WTC11 (cell line): ENCODE measurements around the gene PNLIPRP1. TPM values are rescaled to one million over a fixed set of nuclear protein-coding genes. Genes with fewer than 3 reads are reported as not detected.

Source experiments
- ATAC-seq: fragments of 200-7000 bp; cut with Tn5 transposase; 2 replicates; pipeline ENCODE4 v1.10.0; 2021; ENCODE audit warnings: mild to moderate bottlenecking, moderate library complexity
- CTCF ChIA-PET: fragments of 300-600 bp; sonication (Branson Sonifier 250); formaldehyde crosslinking; loops from one replicate; lab custom pipeline; 2021; ENCODE audit warnings: antibody characterized with exemption; lab: Charles Lee
- POLR2A ChIA-PET: fragments of 350-600 bp; sonication (Branson Sonifier 250); formaldehyde crosslinking; loops from one replicate; lab custom pipeline; 2021; ENCODE audit warnings: antibody characterized with exemption; lab: Charles Lee
- DNase-seq: peaks from one replicate; pipeline ENCODE4 v3.0.0; 2021; ENCODE audit warnings: low spot score
- H3K27ac Mint-ChIP-seq: 2 replicates; pipeline ENCODE4 v1.8.0; 2021; ENCODE audit warnings: mixed read lengths
- H3K27me3 Mint-ChIP-seq: 2 replicates; pipeline ENCODE4 v1.8.0; 2021; ENCODE audit warnings: low read depth, mild to moderate bottlenecking, moderate library complexity, mixed read lengths
- H3K36me3 Mint-ChIP-seq: 2 replicates; pipeline ENCODE4 v1.8.0; 2021; ENCODE audit warnings: mixed read lengths
- H3K4me1 Mint-ChIP-seq: 2 replicates; pipeline ENCODE4 v1.8.0; 2022; ENCODE audit warnings: mixed read lengths
- H3K4me3 Mint-ChIP-seq: 2 replicates; pipeline ENCODE4 v1.8.0; 2021; ENCODE audit warnings: mild to moderate bottlenecking, moderate library complexity, mixed read lengths
- H3K9me3 Mint-ChIP-seq: 2 replicates; pipeline ENCODE4 v1.8.0; 2021; ENCODE audit warnings: mixed read lengths
- EMX1 ChIP-seq: fragments of 250-450 bp; sonication (Bioruptor Pico); IDR thresholded peaks from 2 replicates; pipeline ENCODE4 v1.8.0; 2021; ENCODE audit warnings: mild to moderate bottlenecking
- FOXJ3 ChIP-seq: sonication (generic); formaldehyde crosslinking; IDR thresholded peaks from 2 replicates; pipeline ENCODE4 v1.9.0; 2021; ENCODE audit warnings: missing genetic modification reagents, mild to moderate bottlenecking, borderline replicate concordance
- FOXK1 ChIP-seq: sonication (generic); formaldehyde crosslinking; IDR thresholded peaks from 2 replicates; pipeline ENCODE4 v1.8.0; 2022; ENCODE audit warnings: mild to moderate bottlenecking, moderate library complexity, missing genetic modification reagents
- NFE2L1 ChIP-seq: sonication (generic); formaldehyde crosslinking; IDR thresholded peaks from 2 replicates; pipeline ENCODE4 v1.8.1; 2023; ENCODE audit warnings: missing genetic modification reagents
- PRRX2 ChIP-seq: fragments of 250-450 bp; sonication (Bioruptor Pico); IDR thresholded peaks from 2 replicates; pipeline ENCODE4 v1.8.0; 2021; ENCODE audit warnings: mild to moderate bottlenecking
- RORB ChIP-seq: fragments of 250-450 bp; sonication (Bioruptor Pico); IDR thresholded peaks from 2 replicates; pipeline ENCODE4 v1.9.0; 2021; ENCODE audit warnings: mild to moderate bottlenecking
- SMAD4 ChIP-seq: sonication (generic); formaldehyde crosslinking; IDR thresholded peaks from 2 replicates; pipeline ENCODE4 v1.8.0; 2022; ENCODE audit warnings: mild to moderate bottlenecking, missing genetic modification reagents
- TCF7 ChIP-seq: sonication (generic); formaldehyde crosslinking; IDR thresholded peaks from 2 replicates; pipeline ENCODE4 v1.8.0; 2022; ENCODE audit warnings: mild to moderate bottlenecking, low read depth, missing genetic modification reagents, moderate library complexity
- ZNF138 ChIP-seq: sonication (generic); formaldehyde crosslinking; conservative IDR thresholded peaks from 2 replicates; pipeline ENCODE4 v1.8.1; 2022; ENCODE audit warnings: mild to moderate bottlenecking, moderate library complexity, missing genetic modification reagents
- ZNF232 ChIP-seq: sonication (generic); formaldehyde crosslinking; IDR thresholded peaks from 2 replicates; pipeline ENCODE4 v1.8.0; 2022; ENCODE audit warnings: mild to moderate bottlenecking, missing genetic modification reagents
- total RNA-seq: library from RNA; stranded (reverse); gene quantifications from 3 replicates; pipeline ENCODE4 v1.2.3, GENCODE V29; 2021
- TF ChIP-seq, protein P1 (sequence below): sonication (generic); formaldehyde crosslinking; IDR thresholded peaks from 2 replicates; pipeline ENCODE4 v1.8.0; 2022; ENCODE audit warnings: mild to moderate bottlenecking, missing genetic modification reagents
- TF ChIP-seq, protein P2 (sequence below): fragments of 250-450 bp; sonication (Bioruptor Pico); IDR thresholded peaks from 2 replicates; pipeline ENCODE4 v1.9.0; 2021; ENCODE audit warnings: mild to moderate bottlenecking, borderline replicate concordance
- TF ChIP-seq, protein P3 (sequence below): sonication (generic); formaldehyde crosslinking; IDR thresholded peaks from 2 replicates; pipeline ENCODE4 v1.8.1; 2022; ENCODE audit warnings: mild to moderate bottlenecking, moderate library complexity, missing genetic modification reagents
- TF ChIP-seq, protein P4 (sequence below): sonication (generic); formaldehyde crosslinking; IDR thresholded peaks from 2 replicates; pipeline ENCODE4 v1.8.0; 2023; ENCODE audit warnings: missing genetic modification reagents
- TF ChIP-seq, protein P5 (sequence below): sonication (generic); formaldehyde crosslinking; conservative IDR thresholded peaks from 2 replicates; pipeline ENCODE4 v1.8.1; 2023; ENCODE audit warnings: mild to moderate bottlenecking, low read depth, missing genetic modification reagents, moderate library complexity
- TF ChIP-seq, protein P6 (sequence below): sonication (generic); formaldehyde crosslinking; IDR thresholded peaks from 2 replicates; pipeline ENCODE4 v1.8.1; 2023; ENCODE audit warnings: mild to moderate bottlenecking, missing genetic modification reagents, borderline replicate concordance
- TF ChIP-seq, protein P7 (sequence below): sonication (generic); formaldehyde crosslinking; conservative IDR thresholded peaks from 2 replicates; pipeline ENCODE4 v1.8.1; 2022; ENCODE audit warnings: mild to moderate bottlenecking, missing genetic modification reagents
- TF ChIP-seq, protein P8 (sequence below): fragments of 250-450 bp; sonication (Bioruptor Pico); IDR thresholded peaks from 2 replicates; pipeline ENCODE4 v1.9.0; 2021; ENCODE audit warnings: moderate library complexity, mild to moderate bottlenecking, inconsistent platforms, borderline replicate concordance
- TF ChIP-seq, protein P9 (sequence below): sonication (generic); formaldehyde crosslinking; IDR thresholded peaks from 2 replicates; pipeline ENCODE4 v1.8.1; 2022; ENCODE audit warnings: mild to moderate bottlenecking, missing genetic modification reagents, moderate library complexity, borderline replicate concordance

Gene PNLIPRP1
- total RNA-seq, 1 experiment from 2014 or later: 0.68 TPM

DNA sequence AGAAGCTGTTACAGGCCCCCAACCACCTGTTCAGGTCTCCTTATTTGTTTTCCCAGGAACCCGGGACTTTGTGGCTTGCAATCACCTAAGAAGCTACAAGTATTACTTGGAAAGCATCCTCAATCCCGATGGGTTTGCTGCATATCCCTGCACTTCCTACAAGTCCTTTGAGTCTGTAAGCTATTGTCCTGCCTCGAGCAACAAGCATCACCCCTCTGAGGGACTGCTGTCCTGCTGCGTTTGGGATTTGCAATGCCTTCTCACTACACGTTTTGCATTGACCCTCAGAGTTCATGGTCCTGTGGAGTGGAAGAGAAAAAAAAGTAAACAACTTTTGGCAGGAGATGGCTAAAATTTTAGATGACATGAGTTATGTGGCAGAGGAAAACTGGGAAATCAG lies 9.2 kb downstream of the PNLIPRP1 start:
- Mint-ChIP-seq H3K27ac (no peak overlapping the region), H3K9me3 (no peaks in the 10 kb centered on the region), H3K4me3 (no peak overlapping the region), H3K27me3 (no peaks in the 10 kb centered on the region), H3K36me3 (no peaks in the 10 kb centered on the region), H3K4me1 (peaks cover 10% of the 10 kb centered on the region)
- ATAC-seq (peak; percentile 34; the same call in 1 of the 2 replicates), DNase-seq (no peak)
- ChIA-PET CTCF (interaction anchor here (1.0 to 1.6 kb wide), 2 partner anchors 9 to 55 kb away, joined by 3 to 4 read pairs; no protein-coding TSS in a partner anchor), POLR2A (interaction anchor here (0.6 kb wide), 1 partner anchor 12 kb away, joined by 4 read pairs; no protein-coding TSS in a partner anchor)
- TF ChIP-seq EMX1 (no peak), RORB (CRISPR knock-in tag) (no peak), FOXK1 (no peak), ZNF138 (no peak), PRRX2 (CRISPR knock-in tag) (no peak), FOXJ3 (CRISPR knock-in tag) (no peak), SMAD4 (CRISPR knock-in tag) (no peak), NFE2L1 (CRISPR knock-in tag) (no peak), TCF7 (CRISPR knock-in tag) (no peak), ZNF232 (no peak)
- TF ChIP-seq, protein P1, sequence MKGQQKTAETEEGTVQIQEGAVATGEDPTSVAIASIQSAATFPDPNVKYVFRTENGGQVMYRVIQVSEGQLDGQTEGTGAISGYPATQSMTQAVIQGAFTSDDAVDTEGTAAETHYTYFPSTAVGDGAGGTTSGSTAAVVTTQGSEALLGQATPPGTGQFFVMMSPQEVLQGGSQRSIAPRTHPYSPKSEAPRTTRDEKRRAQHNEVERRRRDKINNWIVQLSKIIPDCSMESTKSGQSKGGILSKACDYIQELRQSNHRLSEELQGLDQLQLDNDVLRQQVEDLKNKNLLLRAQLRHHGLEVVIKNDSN (CRISPR knock-in tag): no peak
- TF ChIP-seq, protein P2, sequence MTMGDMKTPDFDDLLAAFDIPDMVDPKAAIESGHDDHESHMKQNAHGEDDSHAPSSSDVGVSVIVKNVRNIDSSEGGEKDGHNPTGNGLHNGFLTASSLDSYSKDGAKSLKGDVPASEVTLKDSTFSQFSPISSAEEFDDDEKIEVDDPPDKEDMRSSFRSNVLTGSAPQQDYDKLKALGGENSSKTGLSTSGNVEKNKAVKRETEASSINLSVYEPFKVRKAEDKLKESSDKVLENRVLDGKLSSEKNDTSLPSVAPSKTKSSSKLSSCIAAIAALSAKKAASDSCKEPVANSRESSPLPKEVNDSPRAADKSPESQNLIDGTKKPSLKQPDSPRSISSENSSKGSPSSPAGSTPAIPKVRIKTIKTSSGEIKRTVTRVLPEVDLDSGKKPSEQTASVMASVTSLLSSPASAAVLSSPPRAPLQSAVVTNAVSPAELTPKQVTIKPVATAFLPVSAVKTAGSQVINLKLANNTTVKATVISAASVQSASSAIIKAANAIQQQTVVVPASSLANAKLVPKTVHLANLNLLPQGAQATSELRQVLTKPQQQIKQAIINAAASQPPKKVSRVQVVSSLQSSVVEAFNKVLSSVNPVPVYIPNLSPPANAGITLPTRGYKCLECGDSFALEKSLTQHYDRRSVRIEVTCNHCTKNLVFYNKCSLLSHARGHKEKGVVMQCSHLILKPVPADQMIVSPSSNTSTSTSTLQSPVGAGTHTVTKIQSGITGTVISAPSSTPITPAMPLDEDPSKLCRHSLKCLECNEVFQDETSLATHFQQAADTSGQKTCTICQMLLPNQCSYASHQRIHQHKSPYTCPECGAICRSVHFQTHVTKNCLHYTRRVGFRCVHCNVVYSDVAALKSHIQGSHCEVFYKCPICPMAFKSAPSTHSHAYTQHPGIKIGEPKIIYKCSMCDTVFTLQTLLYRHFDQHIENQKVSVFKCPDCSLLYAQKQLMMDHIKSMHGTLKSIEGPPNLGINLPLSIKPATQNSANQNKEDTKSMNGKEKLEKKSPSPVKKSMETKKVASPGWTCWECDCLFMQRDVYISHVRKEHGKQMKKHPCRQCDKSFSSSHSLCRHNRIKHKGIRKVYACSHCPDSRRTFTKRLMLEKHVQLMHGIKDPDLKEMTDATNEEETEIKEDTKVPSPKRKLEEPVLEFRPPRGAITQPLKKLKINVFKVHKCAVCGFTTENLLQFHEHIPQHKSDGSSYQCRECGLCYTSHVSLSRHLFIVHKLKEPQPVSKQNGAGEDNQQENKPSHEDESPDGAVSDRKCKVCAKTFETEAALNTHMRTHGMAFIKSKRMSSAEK: no peak
- TF ChIP-seq, protein P3, sequence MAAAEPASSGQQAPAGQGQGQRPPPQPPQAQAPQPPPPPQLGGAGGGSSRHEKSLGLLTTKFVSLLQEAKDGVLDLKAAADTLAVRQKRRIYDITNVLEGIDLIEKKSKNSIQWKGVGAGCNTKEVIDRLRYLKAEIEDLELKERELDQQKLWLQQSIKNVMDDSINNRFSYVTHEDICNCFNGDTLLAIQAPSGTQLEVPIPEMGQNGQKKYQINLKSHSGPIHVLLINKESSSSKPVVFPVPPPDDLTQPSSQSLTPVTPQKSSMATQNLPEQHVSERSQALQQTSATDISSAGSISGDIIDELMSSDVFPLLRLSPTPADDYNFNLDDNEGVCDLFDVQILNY (CRISPR knock-in tag): no peak
- TF ChIP-seq, protein P4, sequence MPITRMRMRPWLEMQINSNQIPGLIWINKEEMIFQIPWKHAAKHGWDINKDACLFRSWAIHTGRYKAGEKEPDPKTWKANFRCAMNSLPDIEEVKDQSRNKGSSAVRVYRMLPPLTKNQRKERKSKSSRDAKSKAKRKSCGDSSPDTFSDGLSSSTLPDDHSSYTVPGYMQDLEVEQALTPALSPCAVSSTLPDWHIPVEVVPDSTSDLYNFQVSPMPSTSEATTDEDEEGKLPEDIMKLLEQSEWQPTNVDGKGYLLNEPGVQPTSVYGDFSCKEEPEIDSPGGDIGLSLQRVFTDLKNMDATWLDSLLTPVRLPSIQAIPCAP (CRISPR knock-in tag): no peak
- TF ChIP-seq, protein P5, sequence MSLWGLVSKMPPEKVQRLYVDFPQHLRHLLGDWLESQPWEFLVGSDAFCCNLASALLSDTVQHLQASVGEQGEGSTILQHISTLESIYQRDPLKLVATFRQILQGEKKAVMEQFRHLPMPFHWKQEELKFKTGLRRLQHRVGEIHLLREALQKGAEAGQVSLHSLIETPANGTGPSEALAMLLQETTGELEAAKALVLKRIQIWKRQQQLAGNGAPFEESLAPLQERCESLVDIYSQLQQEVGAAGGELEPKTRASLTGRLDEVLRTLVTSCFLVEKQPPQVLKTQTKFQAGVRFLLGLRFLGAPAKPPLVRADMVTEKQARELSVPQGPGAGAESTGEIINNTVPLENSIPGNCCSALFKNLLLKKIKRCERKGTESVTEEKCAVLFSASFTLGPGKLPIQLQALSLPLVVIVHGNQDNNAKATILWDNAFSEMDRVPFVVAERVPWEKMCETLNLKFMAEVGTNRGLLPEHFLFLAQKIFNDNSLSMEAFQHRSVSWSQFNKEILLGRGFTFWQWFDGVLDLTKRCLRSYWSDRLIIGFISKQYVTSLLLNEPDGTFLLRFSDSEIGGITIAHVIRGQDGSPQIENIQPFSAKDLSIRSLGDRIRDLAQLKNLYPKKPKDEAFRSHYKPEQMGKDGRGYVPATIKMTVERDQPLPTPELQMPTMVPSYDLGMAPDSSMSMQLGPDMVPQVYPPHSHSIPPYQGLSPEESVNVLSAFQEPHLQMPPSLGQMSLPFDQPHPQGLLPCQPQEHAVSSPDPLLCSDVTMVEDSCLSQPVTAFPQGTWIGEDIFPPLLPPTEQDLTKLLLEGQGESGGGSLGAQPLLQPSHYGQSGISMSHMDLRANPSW (CRISPR knock-in tag): no peak
- TF ChIP-seq, protein P6, sequence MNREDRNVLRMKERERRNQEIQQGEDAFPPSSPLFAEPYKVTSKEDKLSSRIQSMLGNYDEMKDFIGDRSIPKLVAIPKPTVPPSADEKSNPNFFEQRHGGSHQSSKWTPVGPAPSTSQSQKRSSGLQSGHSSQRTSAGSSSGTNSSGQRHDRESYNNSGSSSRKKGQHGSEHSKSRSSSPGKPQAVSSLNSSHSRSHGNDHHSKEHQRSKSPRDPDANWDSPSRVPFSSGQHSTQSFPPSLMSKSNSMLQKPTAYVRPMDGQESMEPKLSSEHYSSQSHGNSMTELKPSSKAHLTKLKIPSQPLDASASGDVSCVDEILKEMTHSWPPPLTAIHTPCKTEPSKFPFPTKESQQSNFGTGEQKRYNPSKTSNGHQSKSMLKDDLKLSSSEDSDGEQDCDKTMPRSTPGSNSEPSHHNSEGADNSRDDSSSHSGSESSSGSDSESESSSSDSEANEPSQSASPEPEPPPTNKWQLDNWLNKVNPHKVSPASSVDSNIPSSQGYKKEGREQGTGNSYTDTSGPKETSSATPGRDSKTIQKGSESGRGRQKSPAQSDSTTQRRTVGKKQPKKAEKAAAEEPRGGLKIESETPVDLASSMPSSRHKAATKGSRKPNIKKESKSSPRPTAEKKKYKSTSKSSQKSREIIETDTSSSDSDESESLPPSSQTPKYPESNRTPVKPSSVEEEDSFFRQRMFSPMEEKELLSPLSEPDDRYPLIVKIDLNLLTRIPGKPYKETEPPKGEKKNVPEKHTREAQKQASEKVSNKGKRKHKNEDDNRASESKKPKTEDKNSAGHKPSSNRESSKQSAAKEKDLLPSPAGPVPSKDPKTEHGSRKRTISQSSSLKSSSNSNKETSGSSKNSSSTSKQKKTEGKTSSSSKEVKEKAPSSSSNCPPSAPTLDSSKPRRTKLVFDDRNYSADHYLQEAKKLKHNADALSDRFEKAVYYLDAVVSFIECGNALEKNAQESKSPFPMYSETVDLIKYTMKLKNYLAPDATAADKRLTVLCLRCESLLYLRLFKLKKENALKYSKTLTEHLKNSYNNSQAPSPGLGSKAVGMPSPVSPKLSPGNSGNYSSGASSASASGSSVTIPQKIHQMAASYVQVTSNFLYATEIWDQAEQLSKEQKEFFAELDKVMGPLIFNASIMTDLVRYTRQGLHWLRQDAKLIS (CRISPR knock-in tag): no peak
- TF ChIP-seq, protein P7, sequence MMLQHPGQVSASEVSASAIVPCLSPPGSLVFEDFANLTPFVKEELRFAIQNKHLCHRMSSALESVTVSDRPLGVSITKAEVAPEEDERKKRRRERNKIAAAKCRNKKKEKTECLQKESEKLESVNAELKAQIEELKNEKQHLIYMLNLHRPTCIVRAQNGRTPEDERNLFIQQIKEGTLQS (CRISPR knock-in tag): no peak
- TF ChIP-seq, protein P8, sequence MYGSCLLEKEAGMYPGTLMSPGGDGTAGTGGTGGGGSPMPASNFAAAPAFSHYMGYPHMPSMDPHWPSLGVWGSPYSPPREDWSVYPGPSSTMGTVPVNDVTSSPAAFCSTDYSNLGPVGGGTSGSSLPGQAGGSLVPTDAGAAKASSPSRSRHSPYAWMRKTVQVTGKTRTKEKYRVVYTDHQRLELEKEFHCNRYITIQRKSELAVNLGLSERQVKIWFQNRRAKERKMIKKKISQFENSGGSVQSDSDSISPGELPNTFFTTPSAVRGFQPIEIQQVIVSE (CRISPR knock-in tag): no peak
- TF ChIP-seq, protein P9, sequence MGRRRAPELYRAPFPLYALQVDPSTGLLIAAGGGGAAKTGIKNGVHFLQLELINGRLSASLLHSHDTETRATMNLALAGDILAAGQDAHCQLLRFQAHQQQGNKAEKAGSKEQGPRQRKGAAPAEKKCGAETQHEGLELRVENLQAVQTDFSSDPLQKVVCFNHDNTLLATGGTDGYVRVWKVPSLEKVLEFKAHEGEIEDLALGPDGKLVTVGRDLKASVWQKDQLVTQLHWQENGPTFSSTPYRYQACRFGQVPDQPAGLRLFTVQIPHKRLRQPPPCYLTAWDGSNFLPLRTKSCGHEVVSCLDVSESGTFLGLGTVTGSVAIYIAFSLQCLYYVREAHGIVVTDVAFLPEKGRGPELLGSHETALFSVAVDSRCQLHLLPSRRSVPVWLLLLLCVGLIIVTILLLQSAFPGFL (CRISPR knock-in tag): no peak
